ENCODE data around the gene PFDN6. TPM values are rescaled to one million over a fixed set of nuclear protein-coding genes. Genes with fewer than 3 reads are reported as not detected.

PFDN6 gene
- polyA plus RNA-seq, 1 of the 3 experiments (the other 2 are of a cell fraction), result 182 TPM

DNA sequence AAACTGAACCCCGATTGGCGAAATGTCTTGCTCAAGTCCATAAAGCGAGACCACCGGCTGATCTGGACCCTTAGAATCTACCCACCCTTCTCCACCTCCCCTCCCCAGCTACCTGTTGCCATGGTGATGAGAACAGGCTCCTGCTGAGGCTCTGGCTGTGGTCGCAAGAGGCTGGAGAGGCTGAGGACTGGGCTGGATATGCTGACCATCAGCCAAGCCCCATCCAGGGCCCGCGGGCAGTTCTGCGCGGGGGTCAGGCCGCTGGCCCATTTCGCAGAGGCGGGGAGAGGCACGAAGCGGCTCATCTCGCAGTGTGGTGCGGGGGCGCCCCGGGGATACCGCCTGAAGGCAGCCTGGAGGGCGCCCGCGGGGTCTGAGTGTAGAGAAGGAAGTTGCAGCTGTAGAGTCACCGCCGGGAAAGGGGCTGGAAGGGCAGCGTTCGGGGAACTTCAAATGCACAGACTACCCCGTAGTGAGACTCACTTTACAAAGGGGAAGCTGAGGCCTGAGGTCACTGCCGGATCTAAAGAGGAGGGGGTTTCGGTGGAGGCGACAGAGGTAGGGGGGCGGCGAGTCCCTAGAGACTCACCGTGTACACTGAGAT, 23.8 kb downstream of the PFDN6 start:
- peak overlapping the region; percentile 64 for H2AFZ ChIP-seq (ENCODE audit: low read depth)
- peaks cover under 1 to 24% of the 10 kb centered on the region in 2 experiments; a peak in 1 of 4 replicates for H3K4me1 ChIP-seq (ENCODE audit: control insufficient read depth in 1 of 2, insufficient read depth in 2 of 2, low read depth in 1 of 2, low read length in 1 of 2)
- H3K4me3 ChIP-seq (ENCODE audit: low read depth in 2 of 2, low read length in 1 of 2), result peak overlapping the region; percentile 76 to 94
- no peaks in the 10 kb centered on the region for H3K9me2 ChIP-seq
- 5% methylated on average over 17 of the region's 33 CpGs for WGBS (ENCODE audit: low lambda C conversion rate)
- H4K20me1 ChIP-seq (ENCODE audit: insufficient read depth), result peaks cover 8% of the 10 kb centered on the region; the same call in 1 of the 2 replicates
- no peaks in the 10 kb centered on the region for H3K27me3 ChIP-seq (ENCODE audit: insufficient read depth)
- H3K9me3 ChIP-seq, result no peaks in the 10 kb centered on the region
- peak; percentile 79 for DNase-seq
- peak overlapping the region; percentile 89 to 94 for H3K27ac ChIP-seq (ENCODE audit: low read depth in 2 of 2, low read length in 1 of 2)
- H3K36me3 ChIP-seq (replicated peaks in 1 of 2; ENCODE audit: control insufficient read depth in 1 of 2, insufficient read depth in 2 of 2, low read length in 1 of 2), result peaks cover 0 to 24% of the 10 kb centered on the region in 2 experiments
- peak overlapping the region; percentile 100 for H3K4me2 ChIP-seq
- ChIA-PET POLR2A (interaction anchor here (0.6 to 2.2 kb wide), 8 partner anchors 9 to 118 kb away, joined by 3 to 14 read pairs (median 4); partner anchors contain the start of genes RGL2, RPS18 and VPS52), CTCF (interaction anchor here (0.6 to 3.5 kb wide), 6 partner anchors 14 to 74 kb away, joined by 3 to 26 read pairs (median 8); partner anchors contain the start of genes B3GALT4 and RGL2)
- peak overlapping the region; percentile 96 for H3K9ac ChIP-seq
- H3F3A ChIP-seq (replicated peaks; ENCODE audit: insufficient read depth), result peaks cover 10% of the 10 kb centered on the region
- H3K79me2 ChIP-seq (ENCODE audit: insufficient read depth), result peaks cover 69% of the 10 kb centered on the region
- TF ChIP-seq, protein P1, sequence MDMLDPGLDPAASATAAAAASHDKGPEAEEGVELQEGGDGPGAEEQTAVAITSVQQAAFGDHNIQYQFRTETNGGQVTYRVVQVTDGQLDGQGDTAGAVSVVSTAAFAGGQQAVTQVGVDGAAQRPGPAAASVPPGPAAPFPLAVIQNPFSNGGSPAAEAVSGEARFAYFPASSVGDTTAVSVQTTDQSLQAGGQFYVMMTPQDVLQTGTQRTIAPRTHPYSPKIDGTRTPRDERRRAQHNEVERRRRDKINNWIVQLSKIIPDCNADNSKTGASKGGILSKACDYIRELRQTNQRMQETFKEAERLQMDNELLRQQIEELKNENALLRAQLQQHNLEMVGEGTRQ (IDR thresholded peaks at IDR 0.05; ENCODE audit: borderline replicate concordance, low read depth, low read length), result no peak
- TF ChIP-seq FOSL2 (IDR thresholded peaks at IDR 0.05; ENCODE audit: borderline replicate concordance, low read depth), result no peak
- no peak for TF ChIP-seq EP300 (IDR thresholded peaks at IDR 0.05; ENCODE audit: borderline replicate concordance in 1 of 2, low read depth in 1 of 2, low read length in 1 of 2)
- TF ChIP-seq MEF2A (IDR thresholded peaks at IDR 0.05; ENCODE audit: borderline replicate concordance, low read depth), result no peak
- TF ChIP-seq SMC3 (IDR thresholded peaks at IDR 0.05; ENCODE audit: low read depth, low read length), result no peak
- TF ChIP-seq, protein P2, sequence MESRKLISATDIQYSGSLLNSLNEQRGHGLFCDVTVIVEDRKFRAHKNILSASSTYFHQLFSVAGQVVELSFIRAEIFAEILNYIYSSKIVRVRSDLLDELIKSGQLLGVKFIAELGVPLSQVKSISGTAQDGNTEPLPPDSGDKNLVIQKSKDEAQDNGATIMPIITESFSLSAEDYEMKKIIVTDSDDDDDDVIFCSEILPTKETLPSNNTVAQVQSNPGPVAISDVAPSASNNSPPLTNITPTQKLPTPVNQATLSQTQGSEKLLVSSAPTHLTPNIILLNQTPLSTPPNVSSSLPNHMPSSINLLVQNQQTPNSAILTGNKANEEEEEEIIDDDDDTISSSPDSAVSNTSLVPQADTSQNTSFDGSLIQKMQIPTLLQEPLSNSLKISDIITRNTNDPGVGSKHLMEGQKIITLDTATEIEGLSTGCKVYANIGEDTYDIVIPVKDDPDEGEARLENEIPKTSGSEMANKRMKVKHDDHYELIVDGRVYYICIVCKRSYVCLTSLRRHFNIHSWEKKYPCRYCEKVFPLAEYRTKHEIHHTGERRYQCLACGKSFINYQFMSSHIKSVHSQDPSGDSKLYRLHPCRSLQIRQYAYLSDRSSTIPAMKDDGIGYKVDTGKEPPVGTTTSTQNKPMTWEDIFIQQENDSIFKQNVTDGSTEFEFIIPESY (IDR thresholded peaks at IDR 0.05; ENCODE audit: borderline replicate concordance, low read depth), result no peak
- TF ChIP-seq, protein P3, sequence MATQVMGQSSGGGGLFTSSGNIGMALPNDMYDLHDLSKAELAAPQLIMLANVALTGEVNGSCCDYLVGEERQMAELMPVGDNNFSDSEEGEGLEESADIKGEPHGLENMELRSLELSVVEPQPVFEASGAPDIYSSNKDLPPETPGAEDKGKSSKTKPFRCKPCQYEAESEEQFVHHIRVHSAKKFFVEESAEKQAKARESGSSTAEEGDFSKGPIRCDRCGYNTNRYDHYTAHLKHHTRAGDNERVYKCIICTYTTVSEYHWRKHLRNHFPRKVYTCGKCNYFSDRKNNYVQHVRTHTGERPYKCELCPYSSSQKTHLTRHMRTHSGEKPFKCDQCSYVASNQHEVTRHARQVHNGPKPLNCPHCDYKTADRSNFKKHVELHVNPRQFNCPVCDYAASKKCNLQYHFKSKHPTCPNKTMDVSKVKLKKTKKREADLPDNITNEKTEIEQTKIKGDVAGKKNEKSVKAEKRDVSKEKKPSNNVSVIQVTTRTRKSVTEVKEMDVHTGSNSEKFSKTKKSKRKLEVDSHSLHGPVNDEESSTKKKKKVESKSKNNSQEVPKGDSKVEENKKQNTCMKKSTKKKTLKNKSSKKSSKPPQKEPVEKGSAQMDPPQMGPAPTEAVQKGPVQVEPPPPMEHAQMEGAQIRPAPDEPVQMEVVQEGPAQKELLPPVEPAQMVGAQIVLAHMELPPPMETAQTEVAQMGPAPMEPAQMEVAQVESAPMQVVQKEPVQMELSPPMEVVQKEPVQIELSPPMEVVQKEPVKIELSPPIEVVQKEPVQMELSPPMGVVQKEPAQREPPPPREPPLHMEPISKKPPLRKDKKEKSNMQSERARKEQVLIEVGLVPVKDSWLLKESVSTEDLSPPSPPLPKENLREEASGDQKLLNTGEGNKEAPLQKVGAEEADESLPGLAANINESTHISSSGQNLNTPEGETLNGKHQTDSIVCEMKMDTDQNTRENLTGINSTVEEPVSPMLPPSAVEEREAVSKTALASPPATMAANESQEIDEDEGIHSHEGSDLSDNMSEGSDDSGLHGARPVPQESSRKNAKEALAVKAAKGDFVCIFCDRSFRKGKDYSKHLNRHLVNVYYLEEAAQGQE (IDR thresholded peaks at IDR 0.05; ENCODE audit: low read depth, low read length), result no peak
- TF ChIP-seq ELF1 (IDR thresholded peaks at IDR 0.05), result no peak
- TF ChIP-seq RXRA (IDR thresholded peaks at IDR 0.05; ENCODE audit: borderline replicate concordance, low read depth), result no peak
- peak; percentile 17; the same call in 1 of the 2 replicates for TF ChIP-seq SIN3A (IDR thresholded peaks at IDR 0.05; ENCODE audit: borderline replicate concordance, low read depth, low read length)
- TF ChIP-seq, protein P4, sequence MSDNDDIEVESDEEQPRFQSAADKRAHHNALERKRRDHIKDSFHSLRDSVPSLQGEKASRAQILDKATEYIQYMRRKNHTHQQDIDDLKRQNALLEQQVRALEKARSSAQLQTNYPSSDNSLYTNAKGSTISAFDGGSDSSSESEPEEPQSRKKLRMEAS (IDR thresholded peaks at IDR 0.05; ENCODE audit: low read depth), result 0 out of 2 replicates have a peak, but pooled peaks have one; percentile 15
- no peak for TF ChIP-seq NFIC (IDR thresholded peaks at IDR 0.05; ENCODE audit: borderline replicate concordance)
- no peak for TF ChIP-seq FOXJ3 (CRISPR knock-in tag; IDR thresholded peaks at IDR 0.05)
- TF ChIP-seq CHD2 (IDR thresholded peaks at IDR 0.05; ENCODE audit: low read length, partially characterized antibody), result no peak
- TF ChIP-seq, protein P5, sequence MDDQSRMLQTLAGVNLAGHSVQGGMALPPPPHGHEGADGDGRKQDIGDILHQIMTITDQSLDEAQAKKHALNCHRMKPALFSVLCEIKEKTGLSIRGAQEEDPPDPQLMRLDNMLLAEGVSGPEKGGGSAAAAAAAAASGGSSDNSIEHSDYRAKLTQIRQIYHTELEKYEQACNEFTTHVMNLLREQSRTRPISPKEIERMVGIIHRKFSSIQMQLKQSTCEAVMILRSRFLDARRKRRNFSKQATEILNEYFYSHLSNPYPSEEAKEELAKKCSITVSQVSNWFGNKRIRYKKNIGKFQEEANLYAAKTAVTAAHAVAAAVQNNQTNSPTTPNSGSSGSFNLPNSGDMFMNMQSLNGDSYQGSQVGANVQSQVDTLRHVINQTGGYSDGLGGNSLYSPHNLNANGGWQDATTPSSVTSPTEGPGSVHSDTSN (IDR thresholded peaks at IDR 0.05), result no peak
- no peak for TF ChIP-seq EZH2phosphoT487 (IDR thresholded peaks at IDR 0.05; ENCODE audit: borderline replicate concordance, low read depth)
- no peak for TF ChIP-seq GATA2 (CRISPR knock-in tag; IDR thresholded peaks at IDR 0.05)
- no peak for TF ChIP-seq FOXM1 (IDR thresholded peaks at IDR 0.05; ENCODE audit: low read depth)

All from SK-N-SH (cell line).